RWPE2 (cell line): ENCODE data around the gene KCNJ11.
A peak's percentile ranks its signal among the peaks of the same experiment; 100 is the strongest.

Experiments used
- ATAC-seq: fragments of 200-7000 bp; cut with Tn5 transposase; 3 replicates; pipeline ENCODE4 v1.9.1; 2021; ENCODE audit warnings: low read depth
- DNase-seq: peaks from one replicate; pipeline ENCODE4 v3.0.0-alpha.2; 2020; ENCODE audit warnings: low spot score
- H3K27ac ChIP-seq: fragments of 450-650 bp; 2 replicates; pipeline ENCODE4 v1.5.1; 2017; ENCODE audit warnings: mild to moderate bottlenecking; ENCODE audit not compliant: poor library complexity, severe bottlenecking
- H3K27me3 ChIP-seq: fragments of 250-450 bp; sonication (Bioruptor Pico); 2 replicates; pipeline ENCODE4 v1.5.1; 2021; ENCODE audit warnings: mild to moderate bottlenecking, moderate library complexity; ENCODE audit not compliant: insufficient read depth, poor library complexity, severe bottlenecking
- H3K36me3 ChIP-seq: fragments of 250-450 bp; sonication (Bioruptor Pico); 2 replicates; pipeline ENCODE4 v1.5.1; 2020; ENCODE audit warnings: low read depth, mild to moderate bottlenecking, moderate library complexity
- H3K4me1 ChIP-seq: fragments of 250-450 bp; sonication (Bioruptor Pico); 2 replicates; pipeline ENCODE4 v1.5.1; 2021; ENCODE audit warnings: mild to moderate bottlenecking, moderate library complexity; ENCODE audit not compliant: insufficient read depth, poor library complexity, severe bottlenecking
- H3K4me3 ChIP-seq: fragments of 250-450 bp; sonication (Bioruptor Pico); 2 replicates; pipeline ENCODE4 v1.5.1; 2021; ENCODE audit warnings: mild to moderate bottlenecking, moderate library complexity; ENCODE audit not compliant: severe bottlenecking
- H3K9me3 ChIP-seq: fragments of 250-450 bp; sonication (Bioruptor Pico); 2 replicates; pipeline ENCODE4 v1.5.1; 2021; ENCODE audit warnings: mild to moderate bottlenecking, moderate library complexity; ENCODE audit not compliant: severe bottlenecking
- TF ChIP-seq, protein P1 (sequence below): fragments of 450-650 bp; IDR thresholded peaks from one replicate; pipeline ENCODE4 v1.5.1; 2017; ENCODE audit warnings: mild to moderate bottlenecking, moderate library complexity; ENCODE audit not compliant: poor library complexity, severe bottlenecking

Gene KCNJ11

DNA sequence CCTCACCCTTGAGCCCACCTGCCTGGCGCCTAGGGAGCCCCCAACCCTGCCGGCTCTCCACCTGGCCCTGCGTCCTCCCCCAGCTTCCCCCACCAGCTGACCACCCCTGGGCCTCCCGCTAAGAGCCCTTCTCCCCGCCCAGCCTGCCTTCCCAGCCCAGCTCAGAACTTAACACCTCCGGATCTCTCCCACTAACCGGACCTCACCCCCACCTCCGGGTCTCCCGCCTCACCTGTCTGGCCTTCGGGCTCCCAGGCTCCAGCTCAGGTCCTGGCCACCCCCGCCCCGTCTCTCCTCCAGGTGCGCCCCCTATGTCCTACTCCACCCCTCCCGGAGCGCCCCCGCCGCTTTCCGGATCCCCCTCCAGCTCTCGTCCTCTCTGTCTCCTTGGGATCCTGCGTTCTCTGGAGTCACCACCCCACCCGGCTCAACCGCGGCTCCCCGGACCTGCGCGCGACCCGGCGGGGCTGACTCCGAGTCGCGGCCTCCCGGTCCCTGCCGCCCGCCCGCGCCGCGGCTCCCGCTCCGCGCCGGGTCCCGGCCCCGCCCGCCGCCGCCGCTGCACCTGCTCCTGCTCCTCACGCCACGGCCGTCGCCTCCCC, at the start of gene KCNJ11:
KCNJ11 (minus strand) TSS at position 51 of the 602 bp plus-strand sequence. CDS start 568 bp downstream, outside the sequence.
- peak within 1 kb of the TSS; percentile 40 for H3K4me3 ChIP-seq
- no peak within 1 kb of the TSS for H3K27ac ChIP-seq
- H3K9me3 ChIP-seq = no peaks in the 10 kb centered on the region
- H3K27me3 ChIP-seq = no peaks in the 10 kb centered on the region
- H3K4me1 ChIP-seq = no peaks in the 10 kb centered on the region
- no peak for DNase-seq
- ATAC-seq = peak; percentile 38
- no peaks in the 10 kb centered on the region for H3K36me3 ChIP-seq
- TF ChIP-seq, protein P1, sequence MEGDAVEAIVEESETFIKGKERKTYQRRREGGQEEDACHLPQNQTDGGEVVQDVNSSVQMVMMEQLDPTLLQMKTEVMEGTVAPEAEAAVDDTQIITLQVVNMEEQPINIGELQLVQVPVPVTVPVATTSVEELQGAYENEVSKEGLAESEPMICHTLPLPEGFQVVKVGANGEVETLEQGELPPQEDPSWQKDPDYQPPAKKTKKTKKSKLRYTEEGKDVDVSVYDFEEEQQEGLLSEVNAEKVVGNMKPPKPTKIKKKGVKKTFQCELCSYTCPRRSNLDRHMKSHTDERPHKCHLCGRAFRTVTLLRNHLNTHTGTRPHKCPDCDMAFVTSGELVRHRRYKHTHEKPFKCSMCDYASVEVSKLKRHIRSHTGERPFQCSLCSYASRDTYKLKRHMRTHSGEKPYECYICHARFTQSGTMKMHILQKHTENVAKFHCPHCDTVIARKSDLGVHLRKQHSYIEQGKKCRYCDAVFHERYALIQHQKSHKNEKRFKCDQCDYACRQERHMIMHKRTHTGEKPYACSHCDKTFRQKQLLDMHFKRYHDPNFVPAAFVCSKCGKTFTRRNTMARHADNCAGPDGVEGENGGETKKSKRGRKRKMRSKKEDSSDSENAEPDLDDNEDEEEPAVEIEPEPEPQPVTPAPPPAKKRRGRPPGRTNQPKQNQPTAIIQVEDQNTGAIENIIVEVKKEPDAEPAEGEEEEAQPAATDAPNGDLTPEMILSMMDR = no peak

DNA sequence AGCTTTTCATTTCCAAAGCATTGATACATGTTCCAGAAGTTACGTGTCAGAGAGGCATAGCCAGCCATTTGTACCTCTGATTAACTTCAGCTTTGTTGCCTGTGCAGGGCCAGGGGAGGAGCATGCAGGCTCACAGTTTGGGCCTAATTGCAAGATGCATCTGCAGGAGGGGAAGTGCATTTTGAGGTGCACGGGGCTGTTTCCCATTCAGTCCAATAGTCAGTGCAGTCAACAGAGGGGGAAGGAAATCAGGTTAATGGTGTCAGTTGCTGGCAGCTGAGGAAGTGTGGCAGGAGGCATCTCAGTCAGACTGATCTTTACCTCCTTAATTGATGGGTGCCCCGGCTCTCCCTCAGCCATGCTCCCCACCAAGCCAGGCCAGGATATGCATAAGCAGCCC, 48.9 kb upstream of the KCNJ11 start:
- Histone ChIP-seq H3K27ac (no peak overlapping the region), H3K4me3 (no peak overlapping the region), H3K36me3 (no peaks in the 10 kb centered on the region), H3K27me3 (peaks cover 3% of the 10 kb centered on the region), H3K9me3 (no peaks in the 10 kb centered on the region), H3K4me1 (no peaks in the 10 kb centered on the region)
- ATAC-seq (no peak), DNase-seq (no peak)
- TF ChIP-seq, protein P1 = no peak

DNA sequence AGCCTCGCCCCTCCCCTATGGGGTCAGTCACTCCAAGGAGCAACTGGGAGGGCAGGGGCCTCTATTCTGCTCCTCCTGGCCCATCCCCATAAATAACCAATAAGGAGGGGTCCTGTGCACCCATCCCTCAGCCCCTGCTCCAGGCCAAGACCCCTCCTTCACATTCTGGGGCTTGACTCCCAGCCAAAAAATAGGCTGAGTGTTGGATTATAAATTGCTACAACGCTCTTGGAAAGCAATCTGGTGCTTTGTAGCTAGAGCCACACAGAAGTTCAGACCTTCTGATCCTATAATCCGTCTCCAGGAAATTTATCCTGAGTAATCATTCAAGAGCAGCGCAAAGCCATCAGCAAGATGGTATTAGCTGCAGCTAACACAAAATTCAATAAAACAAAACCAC, 45.6 kb upstream of the KCNJ11 start:
- H3K4me3 ChIP-seq = no peak overlapping the region
- H3K36me3 ChIP-seq = no peaks in the 10 kb centered on the region
- no peak overlapping the region for H3K27ac ChIP-seq
- TF ChIP-seq, protein P1 = no peak
- DNase-seq (no peak), ATAC-seq (no peak)
- no peaks in the 10 kb centered on the region for H3K9me3 ChIP-seq
- H3K4me1 ChIP-seq = no peaks in the 10 kb centered on the region
- no peaks in the 10 kb centered on the region for H3K27me3 ChIP-seq

DNA sequence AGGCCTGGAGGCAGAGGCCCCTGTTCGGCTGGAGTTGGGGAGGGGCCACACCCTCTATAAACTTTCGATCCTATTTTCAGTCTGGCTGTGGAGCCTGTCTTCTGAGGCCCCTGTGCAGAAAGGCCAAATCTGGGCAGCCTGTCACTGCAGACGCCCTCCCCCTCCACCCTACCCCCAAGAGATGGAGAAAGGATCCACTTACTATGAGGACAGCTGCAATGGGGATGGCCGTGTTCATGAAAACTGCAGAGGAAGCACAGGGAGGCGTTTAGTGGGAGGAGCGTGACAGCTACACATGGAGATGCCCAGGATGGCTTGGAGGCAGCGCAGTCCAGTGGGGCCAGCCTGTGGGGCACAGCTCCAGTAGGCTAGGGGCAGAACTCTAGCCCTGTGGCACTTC, 43.5 kb upstream of the KCNJ11 start:
- no peaks in the 10 kb centered on the region for H3K27me3 ChIP-seq
- no peaks in the 10 kb centered on the region for H3K36me3 ChIP-seq
- no peaks in the 10 kb centered on the region for H3K4me1 ChIP-seq
- H3K9me3 ChIP-seq = no peaks in the 10 kb centered on the region
- TF ChIP-seq, protein P1 = no peak
- no peak overlapping the region for H3K4me3 ChIP-seq
- no peak overlapping the region for H3K27ac ChIP-seq
- DNase-seq (no peak), ATAC-seq (no peak)

DNA sequence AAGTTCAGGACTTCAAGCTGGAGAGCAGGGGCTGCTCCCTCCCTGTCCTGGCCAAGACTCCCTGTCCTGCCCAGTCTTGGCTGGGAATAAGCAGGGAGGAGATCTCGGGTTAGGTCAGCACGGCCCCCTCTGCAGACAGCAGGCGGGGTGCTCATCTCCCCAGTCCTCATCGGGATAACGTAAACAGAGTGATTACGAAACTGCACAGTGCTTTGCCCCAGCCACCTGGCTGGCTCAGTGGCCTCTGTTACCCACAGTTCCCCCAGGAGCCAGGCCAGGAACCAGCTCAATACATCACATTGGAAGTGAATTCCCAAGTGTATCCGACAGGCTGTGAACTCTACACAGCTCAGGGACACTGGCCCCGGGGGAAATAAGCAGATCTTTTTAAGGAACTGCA, 42.7 kb upstream of the KCNJ11 start:
- TF ChIP-seq, protein P1 = no peak
- ATAC-seq = no peak
- H3K27ac ChIP-seq = no peak overlapping the region
- H3K4me1 ChIP-seq = no peaks in the 10 kb centered on the region
- no peaks in the 10 kb centered on the region for H3K27me3 ChIP-seq
- DNase-seq = no peak
- no peaks in the 10 kb centered on the region for H3K36me3 ChIP-seq
- H3K4me3 ChIP-seq = no peak overlapping the region
- no peaks in the 10 kb centered on the region for H3K9me3 ChIP-seq
